Superior temporal gyrus (tissue), 1 donor: ENCODE measurements around the gene PTK6.
"Not testable (repeated sequence)": the region's sequence is repeated elsewhere in the genome, so short reads cannot be mapped to it uniquely, and the experiment has no call there.

ENCODE experiments used
- DNase-seq: peaks from one replicate; pipeline ENCODE4 v3.0.0-alpha.2; 2016; ENCODE audit errors: extremely low spot score

The PTK6 gene

DNA sequence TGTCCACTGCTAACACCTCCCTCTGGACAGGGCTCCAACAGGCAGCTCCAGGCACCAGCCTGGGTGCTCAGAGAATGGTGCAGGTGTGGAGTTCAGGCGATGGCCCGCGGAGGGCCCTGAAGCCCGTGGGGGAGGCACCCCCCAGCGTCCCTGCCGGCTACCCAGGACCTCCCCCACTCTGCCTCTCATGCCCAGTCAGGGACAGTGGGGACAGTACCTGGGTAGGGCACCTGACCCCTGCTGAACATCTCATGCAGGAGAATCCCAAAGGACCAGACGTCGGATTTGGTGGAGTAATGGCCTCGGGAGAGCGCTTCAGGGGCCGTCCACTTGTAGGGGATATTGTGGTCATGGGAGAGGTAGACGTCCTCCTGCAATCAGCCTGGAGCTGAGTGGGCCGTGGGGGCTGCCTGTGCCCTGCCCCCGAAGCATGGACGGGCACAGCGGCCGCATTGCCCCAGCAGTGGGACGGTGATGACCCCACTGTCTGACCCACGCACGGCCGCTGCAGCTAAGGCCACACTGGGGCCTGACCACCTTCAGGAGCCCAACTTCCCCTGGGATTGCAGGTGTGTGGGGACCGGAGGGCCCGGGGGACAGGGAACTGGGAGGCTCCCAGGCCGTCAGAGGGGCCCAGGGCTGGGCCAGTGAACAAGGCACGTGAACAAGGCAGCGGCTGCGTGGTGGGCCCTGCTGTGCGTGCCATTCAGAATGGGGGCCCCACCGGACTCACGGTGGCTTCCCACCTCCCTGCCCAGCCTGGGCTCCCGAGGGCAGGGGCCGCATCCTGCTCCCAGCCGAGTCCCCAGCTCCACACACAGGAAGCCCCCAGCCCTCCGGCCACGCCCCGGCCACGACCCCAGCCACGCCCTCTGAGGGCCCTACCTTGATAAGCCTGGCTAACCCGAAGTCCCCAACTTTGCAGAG is 7.1 kb downstream of the PTK6 start:
- no peak for DNase-seq

DNA sequence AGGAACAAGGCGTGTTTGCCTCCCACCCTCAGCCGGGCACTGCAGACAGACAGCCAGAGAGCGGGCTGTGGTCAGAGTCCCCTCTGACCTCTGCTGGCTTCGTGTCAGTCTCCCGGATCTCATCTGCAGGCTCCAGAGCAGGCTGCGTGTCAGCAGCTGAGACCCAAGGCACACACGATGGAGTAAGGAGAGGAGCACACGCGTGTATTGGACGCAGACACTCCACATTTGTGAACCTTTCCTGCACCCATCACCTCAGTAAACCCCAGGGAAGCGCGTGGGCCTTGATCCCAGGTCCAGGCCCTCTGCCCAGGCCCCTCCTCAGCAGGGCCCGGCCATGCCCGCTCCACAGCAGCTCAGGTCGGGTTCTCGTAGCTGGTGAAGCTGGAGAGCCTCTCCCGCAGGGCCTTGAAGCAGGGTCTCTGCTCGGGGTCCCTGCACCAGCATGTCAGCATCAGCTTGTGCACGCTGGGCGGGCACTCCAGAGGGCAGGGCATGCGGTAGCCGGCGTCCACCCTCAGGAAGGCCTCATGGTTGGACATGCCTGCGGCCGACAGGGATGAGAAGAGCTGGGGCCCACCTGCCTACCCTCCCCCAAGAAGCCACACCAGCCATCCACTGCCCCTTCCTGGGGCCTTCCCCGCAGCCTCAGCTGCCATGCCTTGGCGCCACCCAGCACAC is 7.9 kb downstream of the PTK6 start:
- DNase-seq: no peak

DNA sequence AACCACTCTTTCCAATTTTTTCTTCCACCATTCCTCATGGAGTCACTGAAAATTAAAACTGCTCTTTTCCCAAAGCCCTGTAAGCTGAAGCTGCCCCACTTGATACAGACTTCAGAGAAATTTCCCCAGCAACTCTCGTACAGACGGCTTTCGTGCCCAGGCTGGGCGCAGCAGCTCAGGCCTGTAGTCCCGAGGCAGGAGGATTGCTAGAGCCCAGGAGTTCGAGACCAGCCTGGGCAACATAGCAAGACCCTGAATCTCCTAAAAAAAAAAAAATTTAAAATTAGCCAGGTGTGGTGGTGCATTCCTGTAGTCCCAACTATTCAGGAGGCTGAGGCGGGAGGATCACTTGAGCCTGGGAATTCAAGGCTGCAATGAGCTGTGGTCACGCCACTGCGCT is 10.0 kb downstream of the PTK6 start:
- DNase-seq: no peak

DNA sequence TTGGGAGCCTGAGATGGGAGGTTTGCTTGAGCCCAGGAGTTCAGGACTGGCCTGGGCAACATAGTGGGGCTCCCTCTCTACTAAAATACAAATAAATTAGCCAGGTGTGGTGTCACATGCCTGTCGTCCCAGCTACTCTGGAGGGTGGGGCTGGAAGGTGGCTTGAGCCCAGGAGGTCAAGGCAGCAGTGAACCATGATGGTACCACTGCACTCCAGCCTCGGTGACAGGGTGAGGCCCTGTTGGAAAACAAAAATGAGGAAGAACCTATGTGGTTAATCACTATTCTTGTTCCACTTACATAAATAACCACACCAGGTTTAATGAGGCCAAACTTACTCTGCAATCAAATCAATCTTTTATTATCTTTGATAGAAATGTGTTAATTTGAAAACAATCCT is 11.2 kb downstream of the PTK6 start:
- no peak for DNase-seq

DNA sequence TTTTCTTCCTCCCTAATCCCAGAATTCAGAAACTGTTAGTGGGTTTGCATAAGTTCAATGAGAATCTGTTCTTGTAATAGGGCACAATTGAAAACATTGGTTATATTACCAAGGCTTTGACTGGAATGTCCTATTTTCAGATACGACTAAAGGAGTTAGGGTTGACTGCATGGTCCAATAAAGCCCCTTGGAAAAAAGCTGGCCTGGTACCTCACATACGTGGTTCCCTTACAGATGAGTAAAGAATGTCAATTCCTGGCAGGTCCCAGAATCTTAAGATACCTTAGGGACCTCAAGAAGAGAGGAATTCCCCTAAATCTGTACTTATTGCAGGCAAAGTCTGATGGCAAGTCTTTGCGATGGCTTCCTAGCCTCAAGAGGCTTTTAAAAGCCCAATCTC is 12.0 kb downstream of the PTK6 start:
- DNase-seq: no peak

DNA sequence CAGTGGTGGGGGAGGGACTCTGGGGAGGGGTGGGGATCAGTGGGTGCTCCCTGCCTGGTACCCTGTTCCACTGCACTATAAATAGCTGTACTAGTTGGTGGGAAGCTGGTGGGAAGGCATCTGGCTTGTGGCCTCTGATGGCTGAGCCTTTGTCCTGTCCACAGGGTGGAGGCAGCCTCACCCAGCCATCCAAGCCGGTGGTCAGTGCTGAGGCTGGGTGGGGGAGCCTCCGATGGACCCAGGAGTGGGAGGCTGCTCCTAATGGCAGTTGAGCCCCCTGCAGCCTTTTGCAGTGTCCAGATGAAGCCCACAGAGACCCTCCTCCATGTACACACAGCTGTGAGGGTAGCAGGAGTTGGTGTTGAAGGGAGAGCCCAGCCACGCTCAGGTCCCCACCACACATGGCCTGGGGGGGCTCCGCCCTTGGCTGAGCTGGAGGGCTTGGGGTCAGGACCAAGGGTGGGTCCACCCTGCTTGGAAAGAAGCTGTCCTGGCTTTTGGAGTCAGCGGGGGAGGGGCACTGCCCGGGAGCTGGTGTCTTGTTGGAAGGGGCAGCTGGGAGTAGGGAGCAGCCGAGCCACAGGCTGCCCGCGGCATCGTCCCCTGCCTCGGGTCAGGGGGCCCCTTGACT is 14.1 kb downstream of the PTK6 start:
- DNase-seq: no peak

DNA sequence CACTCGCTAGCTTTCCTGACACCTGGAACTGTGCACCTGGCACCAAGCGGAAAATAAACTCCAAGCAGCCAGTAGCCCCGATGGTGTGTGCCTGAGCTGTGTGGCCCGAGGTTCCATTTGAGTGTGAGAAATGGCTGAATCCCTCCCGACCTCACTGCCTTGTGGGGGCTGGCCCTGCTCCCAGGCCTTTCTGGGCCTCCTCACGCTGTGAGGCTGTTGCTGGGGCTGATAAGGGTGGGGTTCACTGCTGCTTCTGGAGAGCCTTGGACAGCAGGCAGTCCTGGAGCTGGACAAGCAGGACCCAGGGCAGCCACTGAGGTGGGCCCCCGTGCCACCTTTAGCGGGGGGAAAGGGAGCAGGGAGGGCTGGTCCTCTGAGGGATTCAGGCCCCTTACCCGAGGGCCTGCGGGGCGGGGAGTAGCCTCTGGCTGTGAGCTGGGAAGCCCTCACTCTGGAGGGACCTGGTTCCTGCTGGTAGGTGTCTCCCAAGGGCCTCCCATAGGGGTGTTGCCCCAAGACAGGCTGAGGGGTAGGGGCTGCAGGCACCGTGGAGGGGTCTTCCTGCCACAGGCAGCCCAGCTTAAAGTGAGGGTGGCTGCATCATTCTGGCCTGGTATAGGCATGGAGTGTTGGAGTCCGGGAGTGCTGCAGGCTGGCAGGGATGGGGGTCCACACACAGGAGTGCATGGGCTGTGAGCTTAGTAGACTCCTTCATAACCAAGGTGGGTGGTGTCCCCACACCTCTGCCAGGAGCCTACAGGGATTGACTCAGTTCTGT is 14.9 kb downstream of the PTK6 start:
- no peak for DNase-seq

DNA sequence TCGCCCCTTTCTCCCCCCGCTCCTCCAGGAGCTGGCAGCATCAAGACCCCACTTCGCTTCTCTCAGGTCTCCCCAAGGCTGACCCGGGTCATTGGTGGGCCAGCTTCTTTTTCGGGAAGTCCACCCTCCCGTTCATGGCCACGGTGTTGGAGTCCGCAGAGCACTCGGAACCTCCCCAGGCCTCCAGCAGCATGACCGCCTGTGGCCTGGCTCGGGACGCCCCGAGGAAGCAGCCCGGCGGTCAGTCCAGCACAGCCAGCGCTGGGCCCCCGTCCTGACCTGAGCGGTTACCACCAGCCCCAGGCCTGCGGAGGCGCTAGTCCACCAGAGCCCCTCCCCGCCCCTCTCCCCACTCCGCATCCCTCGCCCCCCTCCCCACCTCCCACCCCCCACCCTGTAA is 15.6 kb downstream of the PTK6 start:
- DNase-seq: no peak

DNA sequence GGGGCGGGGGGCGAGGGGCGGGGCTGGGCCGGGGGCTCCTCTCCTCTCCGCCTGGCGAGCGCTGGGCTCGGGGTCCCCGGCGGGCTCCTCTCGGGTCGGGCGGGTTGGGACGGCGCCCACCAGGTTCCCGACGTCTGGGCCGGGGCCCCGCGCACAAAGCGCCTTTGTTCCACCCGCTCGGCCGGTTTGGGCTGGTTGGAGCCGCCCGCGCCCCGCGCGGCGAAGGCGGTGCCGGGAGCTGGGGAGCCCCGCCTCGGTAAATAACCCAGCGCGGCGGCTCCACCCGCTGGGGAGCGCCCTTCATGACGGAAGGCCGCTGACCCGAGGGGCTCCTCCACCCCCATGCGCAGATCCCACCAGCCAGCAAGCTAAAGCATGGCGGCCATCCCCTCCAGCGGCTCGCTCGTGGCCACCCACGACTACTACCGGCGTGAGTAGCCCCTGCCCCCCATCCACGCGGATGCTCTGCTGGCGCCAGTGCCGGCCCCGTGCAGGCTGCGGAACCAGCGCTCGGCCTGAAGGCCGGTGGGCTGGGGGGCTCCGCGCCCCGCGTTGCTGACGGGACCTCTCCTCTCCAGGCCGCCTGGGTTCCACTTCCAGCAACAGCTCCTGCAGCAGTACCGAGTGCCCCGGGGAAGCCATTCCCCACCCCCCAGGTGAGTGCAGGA is 16.1 kb downstream of the PTK6 start:
- DNase-seq: peak; percentile 75

DNA sequence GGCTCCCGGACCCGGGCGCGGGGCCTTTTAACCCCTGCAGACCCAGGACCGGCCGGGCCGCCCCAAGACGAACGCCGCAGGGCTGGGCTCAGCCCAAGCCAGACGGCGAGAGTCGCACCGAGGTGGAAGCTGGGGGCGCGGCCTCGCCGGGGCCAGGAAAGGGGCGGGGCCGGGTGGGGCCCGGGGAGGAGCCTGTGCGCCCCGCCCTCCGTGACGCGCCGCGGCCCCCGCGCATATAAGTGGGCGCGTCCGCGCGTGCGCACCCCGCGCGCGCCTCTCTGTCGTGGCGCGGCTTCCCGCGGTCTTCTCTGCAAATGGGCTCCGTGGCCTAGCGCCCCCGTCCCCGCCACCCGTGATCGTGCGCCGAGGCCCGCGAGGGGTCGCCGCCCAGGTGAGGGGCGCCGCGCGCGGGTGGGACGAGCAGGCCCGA is 16.7 kb downstream of the PTK6 start, which contains the start of gene PPDPF:
TSS of gene PPDPF (plus strand) at position 262 of the 430 bp plus-strand sequence. CDS start 544 bp downstream, outside the sequence.
- peak; percentile 81 for DNase-seq

DNA sequence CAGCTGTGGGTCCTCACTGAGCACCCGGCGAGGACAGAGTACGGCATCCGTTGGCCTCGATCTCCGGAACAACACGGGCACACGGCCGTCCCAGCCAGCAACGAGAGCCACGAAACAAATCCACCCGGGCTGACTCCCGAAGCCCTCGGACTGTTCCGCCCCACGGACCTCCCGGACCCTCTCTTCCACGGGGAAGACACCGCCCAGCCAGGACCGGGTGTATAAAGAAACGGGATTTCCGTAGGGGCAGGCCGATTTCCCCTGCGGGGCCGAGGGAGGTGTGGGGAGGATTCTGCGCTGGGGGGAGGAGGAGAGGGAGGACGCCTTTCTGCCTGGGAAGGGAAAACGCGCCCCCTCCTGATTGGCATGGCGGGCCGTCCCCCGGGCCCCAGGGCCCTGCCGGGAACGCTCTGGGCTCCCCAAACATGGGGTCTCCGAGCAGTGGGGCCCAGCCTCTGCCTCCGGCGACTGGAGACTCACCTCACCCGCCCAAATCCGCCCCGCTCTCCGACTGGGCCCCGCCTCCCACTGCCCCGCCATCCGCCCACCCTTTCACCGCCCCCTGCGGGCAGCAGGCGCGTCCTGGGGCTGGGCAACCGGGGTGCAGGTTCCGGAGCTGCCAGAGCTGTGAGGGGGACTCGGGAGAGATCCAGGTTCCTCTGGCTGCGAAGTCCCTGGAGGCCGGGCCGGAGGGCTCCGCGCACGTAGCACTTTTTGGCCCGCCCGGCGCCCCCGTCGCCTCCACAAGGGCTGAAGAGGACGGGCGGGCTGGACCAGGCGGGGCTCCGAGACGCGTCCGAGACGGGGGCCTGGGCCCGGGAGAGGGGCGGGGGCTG is 17.3 kb downstream of the PTK6 start:
- no peak for DNase-seq

DNA sequence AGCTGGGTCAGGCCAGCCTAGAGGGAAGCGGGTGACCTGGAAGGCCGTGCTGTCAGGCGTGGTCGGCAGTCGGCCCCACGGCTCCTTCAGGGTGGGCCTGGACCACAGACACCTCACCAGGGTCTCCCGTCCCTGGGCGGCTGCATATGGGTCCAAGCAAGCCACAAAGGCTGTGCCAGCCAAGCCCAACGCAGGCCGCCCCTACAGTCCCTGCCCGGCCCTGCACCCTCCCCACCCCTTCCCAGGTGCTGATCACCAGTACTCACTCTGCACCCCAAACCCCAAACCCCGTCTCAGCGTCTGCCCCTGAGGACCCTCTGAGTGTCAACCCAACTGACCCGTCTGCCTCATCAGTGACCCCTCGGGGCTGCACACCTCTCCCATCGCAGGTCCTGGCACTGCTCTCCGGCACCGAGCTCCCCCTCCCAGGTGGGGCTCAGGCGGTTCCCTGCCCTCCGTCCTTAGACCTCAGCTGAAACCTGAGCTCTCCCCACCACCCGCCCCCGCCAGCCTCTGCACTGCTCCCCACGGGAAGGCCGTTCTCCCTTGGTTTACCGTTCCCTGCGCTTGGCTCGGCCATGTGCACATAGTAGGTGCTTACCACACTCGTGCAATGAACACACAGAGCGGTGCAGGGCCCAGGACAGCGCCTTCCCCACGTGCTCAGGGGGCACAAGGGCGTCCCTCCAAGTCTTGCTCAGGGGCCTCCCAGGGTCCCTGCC is 18.1 kb downstream of the PTK6 start:
- no peak for DNase-seq

DNA sequence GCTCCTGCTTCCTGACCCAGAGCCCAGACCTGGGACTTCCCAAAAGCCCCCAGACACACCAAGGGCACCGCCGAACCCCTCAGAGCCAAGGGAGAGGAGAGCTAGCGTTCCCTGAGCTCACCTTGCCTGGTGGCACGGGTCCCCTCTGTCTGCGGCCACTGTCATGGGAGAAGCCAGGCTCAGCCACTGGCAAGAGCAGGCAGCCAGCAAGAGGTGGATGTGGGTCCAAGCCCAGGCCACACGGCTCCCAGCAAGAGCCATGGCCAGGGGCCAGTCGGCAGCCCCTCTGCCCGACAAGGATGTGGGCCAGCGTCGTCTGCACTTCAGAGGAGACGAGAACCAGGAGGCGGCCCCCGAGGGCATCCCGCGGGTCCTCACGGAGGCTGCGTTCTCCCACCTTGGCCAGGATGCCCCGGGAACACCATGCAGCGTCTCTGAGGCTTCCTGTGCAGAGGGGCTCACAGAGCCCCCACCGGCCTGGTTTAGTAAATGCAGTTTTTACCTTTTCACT is 18.8 kb downstream of the PTK6 start:
- no peak for DNase-seq

DNA sequence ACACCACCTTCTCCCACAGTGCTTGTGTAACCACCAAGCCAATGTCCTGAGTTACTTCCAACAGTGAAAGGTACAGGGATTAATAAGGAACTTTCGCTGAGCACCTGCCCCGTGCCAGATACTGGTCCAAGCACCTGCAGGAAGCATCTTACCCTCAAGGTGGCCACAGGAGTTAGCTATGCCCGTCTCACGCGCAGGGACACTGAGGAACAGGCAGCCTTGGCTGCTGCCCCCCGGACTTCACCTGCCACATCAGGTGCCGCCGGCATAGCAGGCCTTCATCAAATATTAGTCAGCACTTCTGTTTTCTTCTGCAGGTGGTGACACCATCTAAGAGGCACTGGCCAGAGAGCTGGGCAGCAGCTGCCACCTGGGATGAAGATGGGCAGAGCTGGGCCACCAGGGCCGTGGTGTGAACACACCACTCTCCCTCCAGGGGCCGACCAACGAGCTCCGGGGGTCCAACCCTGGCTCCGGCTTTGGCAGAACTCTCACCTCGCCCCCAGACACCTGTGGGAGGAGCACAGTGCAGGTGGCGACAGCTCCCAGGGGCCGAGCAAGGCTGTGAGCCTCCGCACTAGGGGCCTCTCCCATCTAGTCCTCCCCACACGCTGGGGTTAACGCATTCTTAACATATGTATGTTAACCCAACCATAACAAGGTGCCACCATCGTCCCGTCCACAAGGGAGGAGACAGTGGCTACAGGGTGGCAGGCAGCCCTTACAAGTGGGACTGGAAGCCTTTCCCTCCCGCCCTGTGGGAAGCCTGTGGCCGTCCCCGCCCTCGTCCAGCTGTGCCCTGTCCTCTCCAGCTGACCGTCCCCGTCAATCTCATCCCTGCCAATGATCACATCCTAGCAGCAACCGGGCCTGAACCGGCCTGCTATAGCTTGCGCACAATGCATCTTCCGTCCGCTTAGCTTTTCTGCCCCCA is 19.5 kb downstream of the PTK6 start:
- no peak for DNase-seq

DNA sequence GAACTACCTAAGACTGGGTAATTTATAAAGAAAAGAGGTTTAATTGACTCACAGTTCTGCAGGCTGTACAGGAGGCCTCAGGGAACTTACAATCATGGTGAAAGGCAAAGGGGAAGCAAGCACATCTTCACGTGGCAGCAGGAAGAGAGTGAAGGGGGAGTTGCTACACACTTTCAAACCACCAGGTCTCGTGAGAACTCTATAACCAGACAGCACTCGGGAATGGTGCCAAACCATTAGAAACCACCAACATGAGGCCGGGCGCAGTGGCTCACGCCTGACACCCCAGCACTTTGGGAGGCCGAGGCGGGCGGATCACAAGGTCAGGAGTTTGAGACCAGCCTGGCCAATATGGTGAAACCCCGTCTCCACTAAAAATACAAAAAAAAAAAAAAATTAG is 22.7 kb downstream of the PTK6 start:
- not testable (repeated sequence) for DNase-seq

DNA sequence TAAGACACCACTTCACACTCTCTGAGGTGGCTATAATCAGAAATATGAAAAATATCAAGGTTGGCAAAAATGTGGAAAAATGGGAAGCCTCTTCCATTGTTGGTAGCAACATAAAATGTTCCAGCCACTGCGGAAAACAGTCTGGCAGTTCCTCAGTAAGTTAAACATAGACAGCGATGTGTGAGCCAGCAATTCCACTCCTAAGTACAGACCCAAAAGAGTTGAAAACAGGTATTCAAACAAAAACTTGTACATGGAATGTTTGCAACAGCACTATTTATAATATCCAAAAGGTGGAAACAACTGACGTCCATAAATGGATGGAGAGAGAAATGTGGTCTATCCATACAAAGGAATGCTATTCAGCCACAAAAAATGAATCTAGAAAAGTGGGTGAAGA is 24.0 kb downstream of the PTK6 start:
- DNase-seq: no peak

DNA sequence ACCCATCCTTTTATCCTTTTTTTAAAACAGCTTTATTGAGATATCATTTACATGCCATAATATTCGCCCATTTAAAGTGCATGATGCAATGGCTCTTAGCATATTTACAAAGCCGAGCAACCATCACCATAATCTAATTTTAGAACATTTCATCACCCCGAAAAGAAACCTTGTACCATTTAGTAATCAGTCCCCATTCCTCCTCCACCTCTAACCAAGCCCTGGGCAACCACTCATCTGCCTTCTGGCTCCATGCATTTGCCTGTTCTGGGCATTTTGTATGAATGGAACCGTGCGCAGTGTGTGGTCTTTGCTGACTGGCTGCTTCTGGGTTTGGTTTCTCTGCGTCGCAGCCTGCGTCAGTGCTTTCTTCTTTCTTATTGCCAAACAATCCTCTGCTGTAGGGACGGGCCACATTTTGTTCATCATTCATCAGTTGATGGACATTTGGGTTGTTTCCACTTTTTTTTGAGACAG is 28.1 kb downstream of the PTK6 start:
- DNase-seq: no peak
